Fibroblast of skin of left quadriceps (primary cell): Measurements from ENCODE around the gene MMP20.

Experiments
- DNase-seq, 2 experiments: peaks; one replicate each; pipeline ENCODE4 v3.0.0-alpha.2; 2013; ENCODE audit warnings: low read depth in 2 of 2

Gene MMP20

GRCh38 chr11:102560555-102561011 lies 64.5 kb downstream of the MMP20 start:
- peak; percentile 34 to 41 for DNase-seq

- DNase-seq = no peak
Observed at GRCh38 chr11:102559839-102560238, 65.3 kb downstream of the MMP20 start.

- no peak for DNase-seq
Observed at GRCh38 chr11:102555091-102555490, 70.0 kb downstream of the MMP20 start.

GRCh38 chr11:102553835-102554282 lies 71.3 kb downstream of the MMP20 start:
- DNase-seq = no peak

- no peak for DNase-seq
Observed at GRCh38 chr11:102552447-102553194, 72.5 kb downstream of the MMP20 start.

- DNase-seq = no peak
Observed at GRCh38 chr11:102552020-102552419, 73.1 kb downstream of the MMP20 start.

GRCh38 chr11:102551169-102551781 lies 73.9 kb downstream of the MMP20 start:
- no peak for DNase-seq

GRCh38 chr11:102546923-102547471 lies 78.1 kb downstream of the MMP20 start:
- no peak for DNase-seq

- no peak for DNase-seq
Observed at GRCh38 chr11:102546427-102546826, 78.7 kb downstream of the MMP20 start.

GRCh38 chr11:102545701-102546100 lies 79.4 kb downstream of the MMP20 start:
- no peak for DNase-seq

GRCh38 chr11:102544594-102544993 lies 80.5 kb downstream of the MMP20 start:
- DNase-seq = no peak

- no peak for DNase-seq
Observed at GRCh38 chr11:102539567-102539966, 85.6 kb downstream of the MMP20 start.

- DNase-seq = no peak
Observed at GRCh38 chr11:102538932-102539331, 86.2 kb downstream of the MMP20 start.

GRCh38 chr11:102534261-102534872 lies 90.8 kb downstream of the MMP20 start:
- no peak for DNase-seq

GRCh38 chr11:102530558-102530957 lies 94.6 kb downstream of the MMP20 start, which contains the start of gene MMP7:
TSS of gene MMP7 (minus strand) at chr11:102530747. CDS start at chr11:102530700, 47 bp downstream.
- DNase-seq = peak; percentile 20 to 30

GRCh38 chr11:102528618-102529017 lies 96.5 kb downstream of the MMP20 start:
- DNase-seq = no peak

GRCh38 chr11:102527684-102528083 lies 97.4 kb downstream of the MMP20 start:
- DNase-seq = peak; percentile 5 to 16

GRCh38 chr11:102527041-102527440 lies 98.1 kb downstream of the MMP20 start:
- DNase-seq = no peak
